Uterus (tissue), 4 donors: ENCODE data around the gene DCANP1. TPM values are rescaled to one million over a fixed set of nuclear protein-coding genes. Genes with fewer than 3 reads are reported as not detected.

ENCODE experiments used
- DNase-seq, 2 donors: peaks; one replicate each; pipeline ENCODE4 v3.0.0-alpha.2; 2019 to 2020
- H3K27ac ChIP-seq, 2 donors: fragments of 200-600 bp; sonication (generic); 1 replicate in 1 of 2; 2 replicates in 1 of 2; pipeline ENCODE4 v1.5.1; 2016 to 2018
- H3K27me3 ChIP-seq, 2 donors: fragments of 200-600 bp; sonication (generic); one replicate each; pipeline ENCODE4 v1.5.1; 2018 to 2019; ENCODE audit warnings: control low read depth in 1 of 2
- H3K36me3 ChIP-seq, 2 donors: fragments of 200-600 bp; sonication (generic); one replicate each; pipeline ENCODE4 v1.5.1; 2019; ENCODE audit warnings: control low read depth in 1 of 2
- H3K4me1 ChIP-seq, 2 donors: fragments of 200-600 bp; sonication (generic); one replicate each; pipeline ENCODE4 v1.5.1; 2018 to 2019; ENCODE audit warnings: control low read depth in 1 of 2
- H3K4me3 ChIP-seq, 2 donors: fragments of 200-600 bp; sonication (generic); 1 replicate in 1 of 2; 2 replicates in 1 of 2; pipeline ENCODE4 v1.5.1; 2018 to 2019; ENCODE audit warnings: mild to moderate bottlenecking in 1 of 2
- H3K9me3 ChIP-seq, 2 donors: fragments of 200-600 bp; sonication (generic); one replicate each; pipeline ENCODE4 v1.5.1; 2019; ENCODE audit warnings: control low read depth in 1 of 2
- CTCF ChIP-seq, 4 experiments: fragments of 200-600 bp in 2 of 4; fragments of 450-650 bp in 2 of 4; sonication (generic) in 2 of 4; IDR thresholded peaks; one replicate each; pipeline ENCODE4 v1.5.1; 2016 to 2019; ENCODE audit warnings: antibody characterized with exemption in 4 of 4, mild to moderate bottlenecking in 2 of 4, moderate library complexity in 1 of 4
- POLR2A ChIP-seq, 2 donors: fragments of 450-650 bp; IDR thresholded peaks; one replicate each; pipeline ENCODE4 v1.6.1; 2016; ENCODE audit warnings: antibody characterized with exemption in 2 of 2, mild to moderate bottlenecking in 1 of 2, moderate library complexity in 1 of 2
- intact Hi-C: fragments of 100-400 bp; cut with DNase I; formaldehyde crosslinking; loops from one replicate; pipeline ENCODE4 v1.15.1; 2023; ENCODE audit warnings: low total_unique reads
- total RNA-seq, 4 donors: library from RNA; depleted of rRNA in 3 of 4; stranded (reverse); fragments of >200 nt in 3 of 4; gene quantifications; one replicate each; pipeline versions ENCODE4 v1.1.0 to v1.2.4, GENCODE V29; 2014 to 2023
- donor health status: DM: yes; HTN: yes; CAD: no.

DCANP1 gene
- total RNA-seq, 4 donors from 2014 or later = not detected

DNA sequence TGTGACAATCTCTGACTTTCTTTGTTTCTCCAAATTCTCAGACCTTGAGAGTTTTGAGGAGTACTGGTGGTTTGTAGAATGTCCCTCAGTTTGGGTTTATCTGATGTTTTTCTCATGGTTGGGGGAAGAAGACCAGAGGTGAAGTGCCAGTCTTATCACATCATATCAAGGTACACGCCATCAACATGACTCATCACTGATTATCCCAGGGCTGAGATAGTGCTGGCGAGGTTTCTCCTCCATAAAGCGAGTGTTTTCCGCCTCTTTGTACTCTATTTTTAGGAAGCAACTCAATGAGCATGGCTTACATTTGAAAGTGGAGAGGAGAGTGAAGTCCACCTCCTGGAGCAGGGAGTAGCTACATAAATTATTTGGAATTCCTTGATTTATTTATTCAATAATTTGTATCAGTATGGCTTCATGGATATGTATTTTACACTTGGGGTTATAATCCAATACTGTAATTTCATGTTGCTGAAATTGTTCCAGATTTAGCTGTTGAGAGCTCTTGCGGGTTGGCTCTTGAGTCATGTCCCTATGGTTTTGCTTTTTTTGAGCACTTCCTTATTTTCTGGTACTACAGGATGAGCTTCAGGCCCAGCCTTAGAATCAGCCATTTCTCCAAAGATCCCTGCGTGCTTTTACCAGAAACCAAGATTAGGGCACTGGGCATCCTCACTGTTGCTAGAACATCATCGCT is 23.9 kb downstream of the DCANP1 start:
- no peak overlapping the region for H3K4me3 ChIP-seq
- H3K36me3 ChIP-seq = no peaks in the 10 kb centered on the region
- H3K4me1 ChIP-seq = no peaks in the 10 kb centered on the region
- no peak for TF ChIP-seq POLR2A (IDR thresholded peaks at IDR 0.05)
- no peak for TF ChIP-seq CTCF (IDR thresholded peaks at IDR 0.05)
- DNase-seq = no peak
- no peaks in the 10 kb centered on the region for H3K27me3 ChIP-seq
- no peak overlapping the region for H3K27ac ChIP-seq
- intact Hi-C loops = no loop called here
- H3K9me3 ChIP-seq = no peaks in the 10 kb centered on the region

DNA sequence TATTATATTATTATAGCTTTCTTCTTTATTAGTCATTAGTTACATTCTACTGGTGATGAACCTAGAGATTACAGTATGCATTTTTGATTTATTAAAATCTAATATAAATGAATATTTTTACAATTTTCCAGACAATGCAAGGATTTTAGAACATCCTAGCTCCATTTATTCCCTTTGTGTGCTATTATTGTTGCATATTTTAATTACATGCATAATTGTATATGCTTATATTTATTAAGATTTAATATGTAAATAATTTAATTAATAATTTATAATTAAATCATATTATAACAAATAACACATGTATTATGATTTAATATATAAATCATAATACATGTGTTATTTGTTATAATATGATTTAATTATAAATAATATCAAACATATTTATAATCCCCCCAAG is 24.7 kb downstream of the DCANP1 start:
- no peak overlapping the region for H3K27ac ChIP-seq
- H3K9me3 ChIP-seq = no peaks in the 10 kb centered on the region
- no peak overlapping the region for H3K4me3 ChIP-seq
- H3K4me1 ChIP-seq = no peaks in the 10 kb centered on the region
- no peaks in the 10 kb centered on the region for H3K27me3 ChIP-seq
- no peak for DNase-seq
- intact Hi-C loops = no loop called here
- TF ChIP-seq CTCF (IDR thresholded peaks at IDR 0.05) (no peak), POLR2A (IDR thresholded peaks at IDR 0.05) (no peak)
- H3K36me3 ChIP-seq = no peaks in the 10 kb centered on the region

DNA sequence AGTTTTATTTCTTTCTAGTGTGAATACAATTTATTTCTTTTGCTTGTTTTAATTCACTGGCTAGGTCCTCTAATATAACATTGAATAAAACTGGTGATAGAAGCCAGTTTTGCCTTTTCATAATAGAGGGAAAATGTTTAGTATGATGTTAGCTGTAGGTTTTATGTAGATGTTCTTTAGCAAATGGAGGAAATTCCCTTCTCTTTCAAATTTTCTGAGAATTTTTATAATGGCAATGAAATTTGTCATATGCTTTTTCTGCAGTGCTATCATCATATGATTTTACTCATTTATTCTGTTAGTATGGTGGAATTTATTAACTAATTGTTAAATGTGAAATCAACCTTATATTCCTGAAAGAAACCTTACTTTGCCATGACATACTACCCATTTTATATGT is 30.1 kb downstream of the DCANP1 start:
- TF ChIP-seq CTCF (IDR thresholded peaks at IDR 0.05) (no peak), POLR2A (IDR thresholded peaks at IDR 0.05) (no peak)
- no peaks in the 10 kb centered on the region for H3K36me3 ChIP-seq
- H3K27me3 ChIP-seq = no peaks in the 10 kb centered on the region
- no peaks in the 10 kb centered on the region for H3K4me1 ChIP-seq
- no peak overlapping the region for H3K4me3 ChIP-seq
- no peak overlapping the region for H3K27ac ChIP-seq
- intact Hi-C loops = no loop called here
- no peaks in the 10 kb centered on the region for H3K9me3 ChIP-seq
- no peak for DNase-seq

DNA sequence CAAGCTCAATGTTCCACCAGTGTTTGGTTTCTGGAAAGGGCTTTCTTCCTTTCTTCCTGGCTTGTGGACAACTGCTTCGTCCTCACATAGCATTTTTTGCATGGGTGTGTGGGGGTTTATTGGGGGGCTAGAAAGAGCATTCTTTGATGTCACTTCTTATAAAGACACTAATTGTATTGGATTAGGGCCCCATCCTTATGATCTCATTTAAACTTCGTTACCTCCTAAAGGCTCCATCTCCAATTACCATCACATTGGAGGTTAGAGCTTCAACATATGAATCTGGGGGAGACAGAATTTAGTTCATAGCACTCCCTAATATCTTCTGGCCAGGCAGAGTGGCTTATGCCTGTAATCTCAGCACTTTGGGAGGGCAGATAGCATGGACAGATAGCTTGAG is 42.1 kb downstream of the DCANP1 start:
- no peak overlapping the region for H3K27ac ChIP-seq
- DNase-seq = no peak
- no peaks in the 10 kb centered on the region for H3K4me1 ChIP-seq
- intact Hi-C loops = no loop called here
- no peaks in the 10 kb centered on the region for H3K27me3 ChIP-seq
- H3K9me3 ChIP-seq = no peaks in the 10 kb centered on the region
- no peak overlapping the region for H3K4me3 ChIP-seq
- H3K36me3 ChIP-seq = no peaks in the 10 kb centered on the region
- TF ChIP-seq CTCF (IDR thresholded peaks at IDR 0.05) = no peak
- no peak for TF ChIP-seq POLR2A (IDR thresholded peaks at IDR 0.05)

DNA sequence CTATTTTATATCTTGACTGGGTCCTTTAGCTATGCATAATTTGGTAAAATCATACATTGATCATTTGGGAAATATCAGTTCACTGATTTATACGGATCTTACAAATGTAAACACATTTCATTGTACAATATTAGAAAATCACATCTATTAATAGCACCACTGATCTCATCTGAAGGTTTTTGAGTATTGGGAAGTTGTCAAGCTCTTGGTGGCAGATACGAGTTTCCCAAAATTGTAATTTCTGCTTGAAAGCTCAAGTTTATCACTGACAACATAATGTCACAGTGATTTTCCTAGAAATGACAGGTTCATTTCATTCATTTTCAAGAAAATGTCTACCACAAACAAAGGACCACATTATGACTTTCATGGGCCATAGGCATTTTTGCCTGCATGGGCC is 45.1 kb downstream of the DCANP1 start:
- H3K4me3 ChIP-seq = no peak overlapping the region
- TF ChIP-seq CTCF (IDR thresholded peaks at IDR 0.05) (no peak), POLR2A (IDR thresholded peaks at IDR 0.05) (no peak)
- H3K27me3 ChIP-seq = no peaks in the 10 kb centered on the region
- intact Hi-C loops = no loop called here
- H3K36me3 ChIP-seq = no peaks in the 10 kb centered on the region
- no peak overlapping the region for H3K27ac ChIP-seq
- H3K4me1 ChIP-seq = peaks cover 0 to 4% of the 10 kb centered on the region in 2 donors
- no peak for DNase-seq
- no peaks in the 10 kb centered on the region for H3K9me3 ChIP-seq
